ENCODE measurements around the gene PHOSPHO2.
"Not testable (repeated sequence)": the region's sequence is repeated elsewhere in the genome, so short reads cannot be mapped to it uniquely, and the experiment has no call there.

GRCh38 chr2:169686825-169687224 lies 7.4 kb upstream of the PHOSPHO2 start:
- not testable (repeated sequence) for TF ChIP-seq CTCF (IDR thresholded peaks at IDR 0.05; ENCODE audit: low read depth, low read length, poor library complexity, severe bottlenecking); EZH2phosphoT487 (IDR thresholded peaks at IDR 0.05; ENCODE audit: borderline replicate concordance, low read length)

Data from DOHH2 (cell line).